GM12864 (cell line): ENCODE data around the gene PRKACA.

Experiments
- DNase-seq: peaks from one replicate; pipeline ENCODE4 v3.0.0-alpha.2; 2011; ENCODE audit warnings: low read depth
- H3K4me3 ChIP-seq: 2 replicates; pipeline ENCODE4 v1.5.1; 2011; ENCODE audit warnings: mild to moderate bottlenecking, low read depth, low read length, control low read depth
- CTCF ChIP-seq: IDR thresholded peaks from 2 replicates; pipeline ENCODE4 v1.5.1; 2011; ENCODE audit warnings: low read depth, mild to moderate bottlenecking, moderate library complexity, low read length, control low read depth, inconsistent platforms; ENCODE audit errors: missing control alignments

The PRKACA gene

GRCh38 chr19:14116918-14117578 is 514 bp downstream of the PRKACA start:
- H3K4me3 ChIP-seq = peak overlapping the region; percentile 84
- no peak for DNase-seq
- peak; percentile 1 for TF ChIP-seq CTCF

GRCh38 chr19:14116525-14116917 is 1.0 kb downstream of the PRKACA start:
- H3K4me3 ChIP-seq = peak overlapping the region; percentile 84
- no peak for DNase-seq
- TF ChIP-seq CTCF = no peak

GRCh38 chr19:14115756-14116155 is 1.8 kb downstream of the PRKACA start:
- TF ChIP-seq CTCF = no peak
- DNase-seq = no peak
- H3K4me3 ChIP-seq = no peak overlapping the region

GRCh38 chr19:14114854-14115253 is 2.7 kb downstream of the PRKACA start:
- H3K4me3 ChIP-seq = no peak overlapping the region
- DNase-seq = no peak

GRCh38 chr19:14114439-14114838 is 3.1 kb downstream of the PRKACA start:
- TF ChIP-seq CTCF = no peak
- DNase-seq = no peak
- no peak overlapping the region for H3K4me3 ChIP-seq

More at GRCh38 chr19:14114854-14115253, 2.7 kb downstream of the PRKACA start:
- peak; percentile 61 for TF ChIP-seq CTCF

GRCh38 chr19:14113762-14114414 is 3.7 kb downstream of the PRKACA start:
- H3K4me3 ChIP-seq = no peak overlapping the region
- TF ChIP-seq CTCF = peak; percentile 50
- DNase-seq = no peak
